ENCODE data around the gene DOK3.
A peak's percentile ranks its signal among the peaks of the same experiment; 100 is the strongest.

- TF ChIP-seq, protein P1, sequence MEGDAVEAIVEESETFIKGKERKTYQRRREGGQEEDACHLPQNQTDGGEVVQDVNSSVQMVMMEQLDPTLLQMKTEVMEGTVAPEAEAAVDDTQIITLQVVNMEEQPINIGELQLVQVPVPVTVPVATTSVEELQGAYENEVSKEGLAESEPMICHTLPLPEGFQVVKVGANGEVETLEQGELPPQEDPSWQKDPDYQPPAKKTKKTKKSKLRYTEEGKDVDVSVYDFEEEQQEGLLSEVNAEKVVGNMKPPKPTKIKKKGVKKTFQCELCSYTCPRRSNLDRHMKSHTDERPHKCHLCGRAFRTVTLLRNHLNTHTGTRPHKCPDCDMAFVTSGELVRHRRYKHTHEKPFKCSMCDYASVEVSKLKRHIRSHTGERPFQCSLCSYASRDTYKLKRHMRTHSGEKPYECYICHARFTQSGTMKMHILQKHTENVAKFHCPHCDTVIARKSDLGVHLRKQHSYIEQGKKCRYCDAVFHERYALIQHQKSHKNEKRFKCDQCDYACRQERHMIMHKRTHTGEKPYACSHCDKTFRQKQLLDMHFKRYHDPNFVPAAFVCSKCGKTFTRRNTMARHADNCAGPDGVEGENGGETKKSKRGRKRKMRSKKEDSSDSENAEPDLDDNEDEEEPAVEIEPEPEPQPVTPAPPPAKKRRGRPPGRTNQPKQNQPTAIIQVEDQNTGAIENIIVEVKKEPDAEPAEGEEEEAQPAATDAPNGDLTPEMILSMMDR (IDR thresholded peaks at IDR 0.05; ENCODE audit: poor library complexity, severe bottlenecking) = peak; percentile 78
- TF ChIP-seq EZH2 (IDR thresholded peaks at IDR 0.05; ENCODE audit: borderline replicate concordance, insufficient read depth, low read length, poor library complexity, severe bottlenecking) (no peak), MXI1 (conservative IDR thresholded peaks at IDR 0.05; ENCODE audit: poor library complexity, severe bottlenecking) (no peak), RAD21 (conservative IDR thresholded peaks at IDR 0.05) (peak; percentile 46), SMC3 (conservative IDR thresholded peaks at IDR 0.05; ENCODE audit: poor library complexity) (peak; percentile 67)
- TF ChIP-seq, protein P2, sequence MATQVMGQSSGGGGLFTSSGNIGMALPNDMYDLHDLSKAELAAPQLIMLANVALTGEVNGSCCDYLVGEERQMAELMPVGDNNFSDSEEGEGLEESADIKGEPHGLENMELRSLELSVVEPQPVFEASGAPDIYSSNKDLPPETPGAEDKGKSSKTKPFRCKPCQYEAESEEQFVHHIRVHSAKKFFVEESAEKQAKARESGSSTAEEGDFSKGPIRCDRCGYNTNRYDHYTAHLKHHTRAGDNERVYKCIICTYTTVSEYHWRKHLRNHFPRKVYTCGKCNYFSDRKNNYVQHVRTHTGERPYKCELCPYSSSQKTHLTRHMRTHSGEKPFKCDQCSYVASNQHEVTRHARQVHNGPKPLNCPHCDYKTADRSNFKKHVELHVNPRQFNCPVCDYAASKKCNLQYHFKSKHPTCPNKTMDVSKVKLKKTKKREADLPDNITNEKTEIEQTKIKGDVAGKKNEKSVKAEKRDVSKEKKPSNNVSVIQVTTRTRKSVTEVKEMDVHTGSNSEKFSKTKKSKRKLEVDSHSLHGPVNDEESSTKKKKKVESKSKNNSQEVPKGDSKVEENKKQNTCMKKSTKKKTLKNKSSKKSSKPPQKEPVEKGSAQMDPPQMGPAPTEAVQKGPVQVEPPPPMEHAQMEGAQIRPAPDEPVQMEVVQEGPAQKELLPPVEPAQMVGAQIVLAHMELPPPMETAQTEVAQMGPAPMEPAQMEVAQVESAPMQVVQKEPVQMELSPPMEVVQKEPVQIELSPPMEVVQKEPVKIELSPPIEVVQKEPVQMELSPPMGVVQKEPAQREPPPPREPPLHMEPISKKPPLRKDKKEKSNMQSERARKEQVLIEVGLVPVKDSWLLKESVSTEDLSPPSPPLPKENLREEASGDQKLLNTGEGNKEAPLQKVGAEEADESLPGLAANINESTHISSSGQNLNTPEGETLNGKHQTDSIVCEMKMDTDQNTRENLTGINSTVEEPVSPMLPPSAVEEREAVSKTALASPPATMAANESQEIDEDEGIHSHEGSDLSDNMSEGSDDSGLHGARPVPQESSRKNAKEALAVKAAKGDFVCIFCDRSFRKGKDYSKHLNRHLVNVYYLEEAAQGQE (IDR thresholded peaks at IDR 0.05; ENCODE audit: borderline replicate concordance) = no peak
These were observed 53.7 kb downstream of the DOK3 start for GRCh38 chr5:177455661-177456590.

Measured in neural cell (in vitro differentiated cells).